GM12878 (cell line): ENCODE data around the gene SENP8. TPM values are rescaled to one million over a fixed set of nuclear protein-coding genes. Genes with fewer than 3 reads are reported as not detected.
"Not testable (repeated sequence)": the region's sequence is repeated elsewhere in the genome, so short reads cannot be mapped to it uniquely, and the experiment has no call there.

ENCODE experiments used
- ATAC-seq: fragments of 200-7000 bp; cut with Tn5 transposase; 3 replicates; pipeline ENCODE4 v1.9.1; 2020; ENCODE audit warnings: mild to moderate bottlenecking, moderate library complexity
- BruUV-seq: library from RNA; stranded (reverse); fragments of 400-500 nt; replicated peaks from 2 replicates; lab custom pipeline; 2021; lab: Mats Ljungman, UMichigan
- CTCF ChIA-PET: fragments of 300-600 bp; sonication (Branson Sonifier 250); formaldehyde crosslinking; extraction: SDS; loops from one replicate; lab custom pipeline; 2021; ENCODE audit warnings: inconsistent platforms; lab: Yijun Ruan, JAX
- POLR2A ChIA-PET: fragments of 350-600 bp; formaldehyde crosslinking; extraction: SDS; loops from one replicate; lab custom pipeline; 2021; ENCODE audit warnings: inconsistent platforms; lab: Charles Lee
- RAD21 ChIA-PET: fragments of 300-600 bp; sonication (Branson Sonifier 250); formaldehyde crosslinking; loops from one replicate; lab custom pipeline; 2023; ENCODE audit warnings: antibody characterized with exemption; ENCODE audit not compliant: unreplicated experiment; lab: Charles Lee
- SMC1A ChIA-PET: fragments of 300-600 bp; sonication (Branson Sonifier 250); formaldehyde crosslinking; loops from one replicate; lab custom pipeline; 2023; ENCODE audit not compliant: unreplicated experiment, uncharacterized antibody; lab: Charles Lee
- DNase-seq: peaks from one replicate; pipeline ENCODE4 v3.0.0-alpha.2; 2011; ENCODE audit warnings: low read depth, low spot score
- FAIRE-seq: peaks from 3 replicates; lab custom pipeline; 2011; peaks lifted over from hg19 to GRCh38; lab: Jason Lieb, UNC
- H2AFZ ChIP-seq: 2 replicates; pipeline ENCODE4 v1.6.0; 2011; ENCODE audit warnings: low read depth, low read length, control low read depth; ENCODE audit not compliant: control insufficient read depth
- H3K27ac ChIP-seq: 2 replicates; pipeline ENCODE4 v1.5.1; 2011; ENCODE audit warnings: control low read depth; ENCODE audit not compliant: control insufficient read depth, insufficient read depth
- H3K27me3 ChIP-seq, 2 experiments: replicated peaks in 1 of 2; 2 replicates each; pipeline versions ENCODE4 v1.6.0 to v1.6.1; 2011; ENCODE audit warnings: low read length in 1 of 2; ENCODE audit not compliant: control insufficient read depth in 2 of 2, insufficient read depth in 2 of 2
- H3K36me3 ChIP-seq, 2 experiments: 2 replicates each; pipeline ENCODE4 v1.5.1; 2011; ENCODE audit warnings: low read length in 1 of 2; ENCODE audit not compliant: control insufficient read depth in 2 of 2, insufficient read depth in 2 of 2
- H3K4me1 ChIP-seq: 2 replicates; pipeline ENCODE4 v1.6.1; 2011; ENCODE audit warnings: mild to moderate bottlenecking, low read length, moderate library complexity, mixed read lengths; ENCODE audit not compliant: control insufficient read depth, insufficient read depth
- H3K4me2 ChIP-seq: 2 replicates; pipeline ENCODE4 v1.6.0; 2011; ENCODE audit warnings: control low read depth; ENCODE audit not compliant: control insufficient read depth, insufficient read depth
- H3K4me3 ChIP-seq: fragments of 200-600 bp; sonication (generic); 2 replicates; pipeline ENCODE4 v1.5.1; 2016
- H3K79me2 ChIP-seq: 2 replicates; pipeline ENCODE4 v1.6.0; 2011; ENCODE audit warnings: low read length; ENCODE audit not compliant: control insufficient read depth, insufficient read depth
- H3K9ac ChIP-seq: 2 replicates; pipeline ENCODE4 v1.8.0; 2011; ENCODE audit warnings: low read length, control low read depth, mixed read lengths; ENCODE audit not compliant: control insufficient read depth, insufficient read depth
- H3K9me3 ChIP-seq: replicated peaks from 3 replicates; pipeline ENCODE4 v1.5.1; 2011; ENCODE audit warnings: mild to moderate bottlenecking, low read length; ENCODE audit not compliant: control insufficient read depth, insufficient read depth
- H4K20me1 ChIP-seq: 2 replicates; pipeline ENCODE4 v1.6.0; 2011; ENCODE audit not compliant: control insufficient read depth, insufficient read depth
- FOS ChIP-seq: IDR thresholded peaks from 3 replicates; pipeline ENCODE4 v1.6.1; 2011; ENCODE audit warnings: borderline replicate concordance; ENCODE audit not compliant: insufficient read length; ENCODE audit errors: extremely low read depth
- NR2F1 ChIP-seq: fragments of 450-650 bp; conservative IDR thresholded peaks from 2 replicates; pipeline ENCODE4 v1.6.1; 2017; ENCODE audit warnings: mild to moderate bottlenecking
- PRDM15 ChIP-seq: fragments of 450-650 bp; formaldehyde crosslinking; IDR thresholded peaks from 2 replicates; pipeline ENCODE4 v1.4.0; 2020; ENCODE audit warnings: mild to moderate bottlenecking, moderate library complexity
- ZNF274 ChIP-seq: IDR thresholded peaks from one replicate; pipeline ENCODE4 v1.8.0; 2011; ENCODE audit not compliant: insufficient read length, insufficient read depth
- WGBS: methylation state at CpG from one replicate; pipeline ENCODE4 v1.1.6; 2016; ENCODE audit warnings: low lambda C conversion rate; ENCODE audit not compliant: insufficient replicate concordance, insufficient coverage; ENCODE audit errors: missing lambda C conversion rate; 5-methylcytosine and 5-hydroxymethylcytosine counted together
- in situ Hi-C: fragments of 300-500 bp; cut with MboI; formaldehyde crosslinking; loops from 9 replicates; pipeline ENCODE4 v1.14.3; 2018; ENCODE audit warnings: mixed read lengths
- intact Hi-C: fragments of 100-400 bp; cut with micrococcal nuclease; formaldehyde crosslinking; loops from one replicate; pipeline ENCODE4 v1.14.2; 2022; ENCODE audit not compliant: unreplicated experiment
- polyA plus RNA-seq, 11 experiments: library from polyadenylated mRNA; depleted of rRNA in 4 of 11; unstranded in 6 of 11; stranded (reverse) in 5 of 11; fragments of >200 nt; fragmentation: Nextera tagmentation in 4 of 11; fragmentation: Illumina TruSeq in 1 of 11; extraction: Ambion mirVana in 4 of 11; extraction: Trizol in 1 of 11; gene quantifications; 1 replicate in 1 of 11; 2 replicates in 10 of 11; pipeline versions ENCODE4 v1.2.1 to v1.2.3, GENCODE V29; 2011 to 2016; ENCODE audit warnings: inconsistent platforms in 2 of 11, missing spikeins in 2 of 11, low read depth in 1 of 11
- total RNA-seq, 4 experiments: library from RNA; depleted of rRNA in 3 of 4; stranded (reverse); fragments of >200 nt in 3 of 4; fragmentation: Illumina TruSeq in 1 of 4; extraction: Trizol in 1 of 4; gene quantifications; 2 replicates each; pipeline versions ENCODE4 v1.2.1 to v1.2.3, GENCODE V29; 2013 to 2021
- TF ChIP-seq, protein P1 (sequence below): fragments of 450-650 bp; IDR thresholded peaks from 2 replicates; pipeline ENCODE4 v1.6.1; 2016; ENCODE audit warnings: mild to moderate bottlenecking

Gene SENP8
- total and polyA plus RNA-seq, 10 of the 15 experiments (the other 5 are each of a cell fraction or from before 2014, with no cell fraction given) = 0.87 to 5.6 (median 2.2) TPM

DNA sequence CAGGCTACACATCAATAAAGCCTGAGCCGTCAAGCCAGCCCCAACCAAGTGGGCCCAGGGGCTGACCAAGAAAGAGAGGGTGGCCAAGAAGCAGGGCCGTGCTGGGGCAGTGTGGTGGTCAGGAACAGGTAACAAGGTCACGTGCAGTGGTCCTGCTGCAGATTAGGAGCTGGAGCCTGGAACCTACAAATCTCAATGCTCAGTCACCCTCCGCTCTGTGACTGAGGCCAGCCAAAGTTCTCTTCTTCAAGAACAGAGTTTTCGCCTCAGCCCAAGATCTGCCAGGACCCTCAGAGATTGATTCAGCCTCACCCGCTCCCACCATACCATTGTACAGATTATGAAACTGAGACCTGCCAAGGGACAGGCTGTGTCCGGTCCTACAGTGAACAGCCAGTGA, 52.5 kb downstream of the SENP8 start (continued):
- no peak for TF ChIP-seq PRDM15
- TF ChIP-seq ZNF274 = no peak
- TF ChIP-seq, protein P1, sequence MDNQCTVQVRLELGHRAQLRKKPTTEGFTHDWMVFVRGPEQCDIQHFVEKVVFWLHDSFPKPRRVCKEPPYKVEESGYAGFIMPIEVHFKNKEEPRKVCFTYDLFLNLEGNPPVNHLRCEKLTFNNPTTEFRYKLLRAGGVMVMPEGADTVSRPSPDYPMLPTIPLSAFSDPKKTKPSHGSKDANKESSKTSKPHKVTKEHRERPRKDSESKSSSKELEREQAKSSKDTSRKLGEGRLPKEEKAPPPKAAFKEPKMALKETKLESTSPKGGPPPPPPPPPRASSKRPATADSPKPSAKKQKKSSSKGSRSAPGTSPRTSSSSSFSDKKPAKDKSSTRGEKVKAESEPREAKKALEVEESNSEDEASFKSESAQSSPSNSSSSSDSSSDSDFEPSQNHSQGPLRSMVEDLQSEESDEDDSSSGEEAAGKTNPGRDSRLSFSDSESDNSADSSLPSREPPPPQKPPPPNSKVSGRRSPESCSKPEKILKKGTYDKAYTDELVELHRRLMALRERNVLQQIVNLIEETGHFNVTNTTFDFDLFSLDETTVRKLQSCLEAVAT = no peak
- no peak for TF ChIP-seq NR2F1
- no peak for TF ChIP-seq FOS
- TF ChIP-seq, all 136 proteins: peak for 0

DNA sequence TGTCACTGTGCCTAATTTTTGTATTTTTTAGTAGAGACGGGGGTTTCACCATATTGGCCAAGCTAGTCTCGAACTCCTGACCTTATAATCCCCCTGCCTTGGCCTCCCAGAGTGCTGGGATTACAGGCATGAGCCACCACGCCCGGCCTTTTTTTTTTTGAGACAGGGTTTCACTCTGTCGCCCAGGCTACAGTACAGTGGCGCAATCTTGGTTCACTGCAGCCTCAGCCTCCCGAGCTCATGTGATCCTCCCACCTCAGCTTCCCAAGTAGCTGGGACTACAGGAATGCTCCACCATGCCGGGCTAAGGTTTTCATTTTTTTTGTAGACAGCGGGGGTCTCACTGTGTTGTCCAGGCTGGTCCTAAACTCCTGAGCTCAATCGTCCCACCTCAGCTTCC, 53.8 kb downstream of the SENP8 start:
- FAIRE-seq, in situ Hi-C loops, H3K4me3 ChIP-seq, H3K4me2 ChIP-seq, H3K27me3 ChIP-seq, DNase-seq, BruUV-seq, RAD21 ChIA-PET, H4K20me1 ChIP-seq, CTCF ChIA-PET, H3K9me3 ChIP-seq, ATAC-seq, H3K79me2 ChIP-seq, H3K9ac ChIP-seq, H3K4me1 ChIP-seq, intact Hi-C loops, H2AFZ ChIP-seq, H3K36me3 ChIP-seq, H3K27ac ChIP-seq: not testable (repeated sequence)
- WGBS = 54% methylated on average over 10 of the region's 10 CpGs
- ChIA-PET POLR2A (interaction anchor here (0.6 kb wide), 1 partner anchor 204 kb away, joined by 3 read pairs; no protein-coding TSS in a partner anchor), SMC1A (interaction anchor here (0.9 kb wide), 1 partner anchor 43 kb away, joined by 3 read pairs; no protein-coding TSS in a partner anchor)
